Fibroblast of lung (primary cell): ENCODE data around the gene JAG1.

Experiments used
- CTCF ChIP-seq, 2 donors: IDR thresholded peaks in 1 of 2; conservative IDR thresholded peaks in 1 of 2; 1 replicate in 1 of 2; 2 replicates in 1 of 2; pipeline ENCODE4 v1.5.1; 2011 to 2012; ENCODE audit warnings: low read length in 2 of 2, control low read depth in 1 of 2, inconsistent platforms in 1 of 2, low read depth in 1 of 2, mild to moderate bottlenecking in 1 of 2
- EZH2 ChIP-seq: IDR thresholded peaks from 2 replicates; pipeline ENCODE4 v1.5.1; 2012; ENCODE audit warnings: low read length, control low read depth, mild to moderate bottlenecking; ENCODE audit errors: missing control alignments

GRCh38 chr20:10639737-10640556, 33.9 kb downstream of the JAG1 start:
- TF ChIP-seq CTCF (conservative IDR thresholded peaks at IDR 0.05 in 1 of 2, IDR thresholded peaks at IDR 0.05 in 1 of 2; ENCODE audit: low read depth in 1 of 2, low read length in 2 of 2) (no peak), EZH2 (no peak)
